CD4-positive, alpha-beta T cell treated with Interleukin-6 at 100 ng/mL for 8 hours (primary cell): ENCODE data around the gene SLC5A2.

Source experiments
- DNase-seq: peaks from one replicate; pipeline ENCODE4 v3.0.0-alpha.2; 2020; ENCODE audit warnings: mixed read lengths, low spot score

The SLC5A2 gene

DNA sequence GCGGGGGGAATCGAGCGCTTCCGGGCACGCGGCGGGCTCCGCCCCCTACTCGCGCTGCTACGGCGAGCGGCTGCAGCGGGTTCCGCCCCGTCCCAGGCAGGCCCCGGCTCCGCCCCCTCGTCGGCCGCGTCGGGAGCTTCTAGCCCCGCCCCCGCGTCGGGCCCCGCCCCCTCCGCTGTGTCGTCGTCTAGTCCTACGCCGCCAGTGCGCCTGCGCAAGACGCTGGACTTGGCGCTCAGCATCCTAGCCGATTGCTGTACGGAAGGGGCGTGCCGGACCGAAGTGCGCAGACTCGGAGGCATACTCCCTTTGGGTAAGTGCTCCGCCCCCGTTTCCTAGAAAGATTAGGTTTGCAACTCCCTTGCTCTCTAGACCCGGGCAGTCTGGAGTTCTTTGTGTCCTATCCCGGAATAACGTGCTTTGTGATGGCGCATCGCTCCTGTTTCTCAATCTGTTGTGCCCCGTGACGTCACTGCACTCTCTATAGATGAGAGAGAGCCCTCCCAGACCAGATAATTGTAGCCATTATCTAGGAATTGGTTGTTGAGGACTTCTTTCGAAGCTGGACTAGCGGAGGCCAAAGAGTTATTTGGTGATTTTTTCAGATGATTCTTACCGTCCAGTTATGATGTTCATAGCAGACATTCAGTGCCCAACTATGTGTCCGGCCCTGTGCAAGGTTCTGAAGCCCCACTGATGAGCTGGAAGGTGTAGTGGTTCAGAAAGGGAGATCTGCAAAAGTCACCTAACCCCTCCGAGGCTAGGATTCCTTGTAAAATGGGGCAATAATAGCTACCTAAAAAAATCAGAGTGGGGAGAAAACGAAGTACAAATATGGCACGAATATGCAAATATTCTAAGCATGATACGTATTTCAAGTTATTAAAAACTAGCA is 23.0 kb upstream of the SLC5A2 start:
- DNase-seq, result peak; percentile 100

DNA sequence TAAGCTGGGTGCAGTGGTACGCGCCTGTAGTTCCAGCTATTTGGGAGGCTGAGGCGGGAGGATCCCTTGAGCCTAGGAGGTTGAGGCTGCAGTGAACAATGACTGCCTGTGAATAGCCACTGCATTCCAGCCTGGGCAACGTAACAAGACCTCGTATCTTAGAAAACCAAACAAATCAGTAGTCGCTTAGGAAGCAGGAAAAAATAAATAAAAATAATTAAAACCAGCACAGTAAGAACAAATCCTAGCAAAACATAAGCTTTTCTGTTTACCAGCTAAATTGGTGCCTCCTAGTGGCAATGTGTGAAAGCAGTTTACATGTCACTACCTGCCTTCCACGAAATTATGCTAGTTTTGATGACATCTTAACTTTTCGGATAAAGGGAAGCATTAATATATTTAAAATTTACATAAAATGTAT is 22.3 kb upstream of the SLC5A2 start:
- DNase-seq, result peak; percentile 51

DNA sequence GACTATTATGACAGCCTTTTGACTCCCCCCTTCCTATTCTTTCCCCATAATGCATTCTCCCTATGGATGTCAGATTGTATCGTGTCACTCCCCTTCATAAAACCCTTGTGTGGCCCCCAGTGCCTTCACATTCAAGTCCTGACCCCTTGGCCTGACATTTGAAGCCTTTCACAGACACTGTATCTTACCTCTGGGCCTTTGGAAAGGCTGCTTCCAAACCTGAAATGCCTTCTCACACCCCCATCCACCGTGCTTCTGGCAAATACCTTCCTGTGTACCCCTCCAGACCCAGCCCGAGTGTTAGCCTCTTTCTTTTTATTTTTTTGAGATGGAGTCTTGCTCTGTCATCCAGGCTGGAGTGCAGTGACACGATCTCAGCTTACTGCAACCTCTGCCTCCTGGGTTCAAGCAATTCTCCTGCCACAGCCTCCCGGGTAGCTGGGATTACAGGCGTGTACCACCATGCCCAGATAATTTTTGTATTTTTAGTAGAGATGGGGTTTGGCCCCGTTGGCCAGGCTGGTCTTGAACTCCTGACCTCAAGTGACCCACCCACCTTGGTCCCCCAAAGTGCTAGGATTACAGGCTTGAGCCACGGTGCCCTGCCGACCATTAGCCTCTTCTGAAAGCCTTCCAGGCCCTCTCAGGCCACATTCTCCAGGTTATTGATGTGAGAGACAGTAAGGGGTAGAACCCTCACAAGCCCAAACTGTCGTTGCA is 21.6 kb upstream of the SLC5A2 start:
- DNase-seq, result no peak

DNA sequence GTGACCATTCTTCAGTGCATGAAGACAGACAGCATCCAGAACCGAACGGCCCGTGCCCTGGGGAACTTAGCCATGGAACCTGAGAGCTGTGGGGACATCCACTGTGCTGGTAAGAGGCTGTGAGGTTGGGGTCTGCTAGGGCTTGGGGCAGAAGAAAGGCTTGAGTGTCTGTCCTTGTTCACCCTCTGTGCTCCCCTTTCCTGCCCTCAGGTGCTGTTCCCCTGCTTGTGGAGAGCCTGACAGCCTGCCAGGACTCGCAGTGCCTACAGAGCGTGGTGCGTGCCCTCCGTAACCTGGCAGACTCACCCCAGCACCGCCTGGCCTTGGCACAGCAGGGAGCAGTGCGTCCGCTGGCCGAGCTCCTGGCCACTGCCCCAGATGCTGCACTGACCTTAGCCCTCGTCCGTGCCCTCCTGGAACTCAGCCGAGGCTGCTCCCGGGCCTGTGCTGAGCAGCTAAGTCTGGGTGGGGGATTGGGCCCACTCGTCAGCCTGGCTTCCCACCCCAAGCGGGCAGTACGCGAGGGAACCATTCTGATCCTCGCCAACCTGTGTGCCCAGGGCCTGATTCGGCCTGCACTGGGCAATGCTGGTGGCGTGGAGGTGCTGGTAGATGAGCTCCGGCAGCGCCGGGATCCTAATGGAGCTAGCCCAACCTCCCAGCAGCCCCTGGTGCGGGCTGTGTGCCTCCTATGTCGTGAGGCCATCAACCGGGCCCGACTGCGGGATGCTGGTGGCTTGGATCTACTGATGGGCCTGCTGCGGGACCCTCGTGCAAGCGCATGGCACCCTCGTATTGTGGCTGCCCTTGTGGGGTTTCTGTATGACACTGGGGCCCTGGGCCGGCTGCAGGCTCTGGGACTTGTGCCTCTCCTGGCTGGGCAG is 20.8 kb upstream of the SLC5A2 start:
- DNase-seq, result no peak

DNA sequence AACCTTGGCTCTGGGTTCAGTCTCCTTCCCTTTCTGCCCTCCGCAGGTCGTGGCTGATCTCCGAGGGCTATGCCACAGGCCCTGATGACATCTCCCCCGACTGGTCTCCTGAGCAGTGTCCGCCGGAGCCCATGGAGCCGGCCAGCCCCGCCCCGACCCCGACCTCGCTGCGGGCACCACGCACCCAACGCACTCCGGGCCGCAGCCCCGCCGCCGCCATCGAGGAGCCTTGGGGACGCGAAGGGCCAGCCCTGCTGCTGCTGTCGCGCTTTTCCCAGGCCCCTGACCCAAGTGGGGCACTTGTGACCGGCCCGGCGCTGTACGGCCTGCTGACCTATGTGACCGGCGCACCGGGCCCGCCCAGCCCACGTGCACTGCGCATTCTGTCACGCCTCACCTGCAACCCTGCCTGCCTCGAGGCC is 18.6 kb upstream of the SLC5A2 start:
- no peak for DNase-seq

DNA sequence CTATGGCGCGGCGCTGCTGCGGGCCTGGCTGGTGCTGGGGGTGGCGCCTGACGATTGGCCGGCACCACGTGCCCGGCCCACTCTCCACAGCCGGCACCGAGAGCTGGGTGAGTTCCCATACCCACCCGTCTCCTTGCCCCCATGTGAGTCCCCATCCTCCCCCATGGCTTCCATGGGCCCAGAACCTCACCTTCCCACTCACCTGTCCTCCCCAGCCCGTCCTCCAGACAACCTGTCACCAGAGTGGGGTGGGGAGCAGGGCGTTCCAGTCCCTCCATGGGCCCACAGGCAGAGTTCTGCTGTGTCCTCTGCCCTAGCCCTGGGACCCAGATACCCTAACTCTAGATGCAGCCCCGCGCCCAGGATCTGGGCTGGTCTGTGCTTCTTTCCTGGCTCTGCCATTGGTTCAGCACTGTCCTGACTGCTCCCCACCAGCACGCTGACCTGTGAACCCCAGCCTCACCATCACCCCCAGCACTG is 18.1 kb upstream of the SLC5A2 start:
- no peak for DNase-seq

DNA sequence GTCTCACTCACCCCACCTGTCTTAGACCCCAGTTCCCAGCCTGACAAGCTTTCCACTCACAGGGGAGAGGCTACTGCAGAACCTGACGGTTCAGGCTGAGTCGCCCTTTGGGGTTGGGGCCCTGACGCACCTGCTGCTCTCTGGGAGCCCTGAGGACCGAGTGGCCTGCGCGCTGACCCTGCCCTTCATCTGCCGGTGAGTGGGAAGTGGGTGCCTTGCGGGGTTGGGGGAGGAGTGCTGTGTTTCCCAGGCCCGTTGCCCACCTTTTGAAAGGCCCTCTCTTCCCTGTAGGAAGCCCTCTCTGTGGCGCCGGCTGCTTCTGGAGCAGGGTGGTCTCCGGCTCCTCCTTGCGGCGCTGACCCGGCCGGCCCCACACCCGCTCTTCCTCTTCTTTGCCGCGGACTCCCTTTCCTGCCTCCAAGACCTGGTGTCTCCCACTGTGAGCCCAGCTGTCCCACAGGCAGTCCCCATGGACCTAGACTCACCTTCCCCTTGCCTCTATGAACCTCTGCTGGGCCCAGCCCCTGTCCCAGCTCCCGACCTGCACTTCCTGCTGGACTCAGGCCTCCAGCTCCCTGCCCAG is 17.0 kb upstream of the SLC5A2 start:
- no peak for DNase-seq

DNA sequence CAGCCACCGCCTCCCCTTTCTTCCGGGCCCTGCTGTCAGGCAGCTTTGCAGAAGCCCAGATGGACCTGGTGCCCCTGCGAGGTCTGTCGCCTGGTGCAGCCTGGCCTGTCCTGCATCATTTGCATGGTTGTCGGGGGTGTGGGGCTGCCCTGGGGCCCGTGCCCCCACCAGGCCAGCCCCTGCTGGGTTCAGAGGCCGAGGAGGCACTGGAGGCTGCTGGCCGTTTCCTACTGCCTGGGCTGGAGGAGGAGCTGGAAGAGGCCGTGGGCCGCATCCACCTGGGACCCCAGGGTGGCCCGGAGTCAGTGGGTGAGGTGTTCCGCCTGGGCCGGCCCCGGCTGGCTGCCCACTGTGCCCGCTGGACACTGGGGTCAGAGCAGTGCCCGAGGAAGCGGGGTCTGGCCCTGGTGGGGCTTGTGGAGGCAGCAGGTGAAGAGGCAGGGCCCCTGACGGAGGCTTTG is 16.5 kb upstream of the SLC5A2 start:
- DNase-seq, result no peak

DNA sequence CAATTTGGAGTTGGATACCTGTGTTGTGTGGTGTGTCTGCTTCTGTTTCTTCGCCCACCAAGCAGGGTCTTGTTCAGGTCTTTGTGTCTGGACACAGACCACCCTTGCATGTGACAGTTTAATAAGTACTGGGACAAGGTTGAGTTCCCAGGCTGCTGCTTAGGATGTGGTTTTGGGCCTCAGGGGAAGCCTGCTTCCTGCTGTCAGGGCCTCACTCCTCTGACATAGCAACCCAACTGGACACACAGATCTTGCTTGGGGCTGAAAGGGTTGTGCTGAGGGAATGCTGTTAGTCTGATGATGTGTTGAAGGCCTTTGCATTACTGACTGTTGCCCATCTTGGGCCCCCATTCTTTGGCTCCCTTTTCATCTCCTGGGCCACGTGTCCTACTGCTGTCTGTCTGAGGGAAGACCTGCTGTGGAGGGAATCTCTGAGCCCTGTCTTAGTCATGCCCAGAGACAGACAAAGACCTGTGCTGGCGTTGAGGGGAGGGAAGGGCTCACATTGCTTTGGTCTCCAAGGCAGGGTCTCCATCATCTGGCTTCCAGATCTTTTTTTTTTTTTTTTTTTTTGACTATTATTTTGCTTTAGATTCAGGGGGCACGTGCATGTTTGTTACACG is 15.7 kb upstream of the SLC5A2 start:
- peak; percentile 42 for DNase-seq

DNA sequence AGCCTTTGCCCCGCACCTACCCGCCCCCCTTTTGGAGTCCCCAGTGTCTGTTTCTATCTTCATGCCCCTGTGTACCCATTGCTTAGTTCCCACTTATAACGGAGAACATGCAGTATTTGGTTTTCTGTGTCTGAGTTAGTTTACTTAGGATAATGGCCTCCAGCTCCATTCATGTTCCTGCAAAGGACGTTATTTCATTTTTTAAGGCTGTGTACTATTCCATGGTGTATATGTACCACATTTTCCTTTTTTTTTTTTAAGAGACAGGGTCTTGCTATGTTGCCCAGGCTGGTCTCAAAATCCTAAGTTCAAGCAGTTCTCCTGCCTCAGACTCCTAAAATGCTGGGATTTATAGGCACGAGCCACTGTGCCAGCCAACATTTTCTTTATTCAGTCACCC is 15.1 kb upstream of the SLC5A2 start:
- no peak for DNase-seq

DNA sequence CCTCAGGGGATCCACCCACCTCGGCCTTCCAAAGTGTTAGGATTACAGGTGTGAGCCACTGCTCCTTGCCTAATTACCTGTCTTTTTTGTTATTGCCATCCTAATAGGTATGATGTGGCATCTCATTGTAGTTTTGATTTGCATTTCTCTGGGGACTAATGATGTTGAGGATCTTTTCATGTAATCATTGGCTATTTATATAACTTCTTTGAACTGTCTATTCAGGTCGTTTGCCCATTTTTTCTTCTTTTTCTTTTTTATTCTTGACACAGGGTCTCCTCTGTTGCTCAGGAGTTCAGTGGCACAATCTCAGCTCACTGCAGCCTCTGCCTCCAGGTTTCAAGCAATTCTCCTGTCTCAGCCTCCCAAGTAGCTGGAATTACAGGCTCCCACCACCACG is 12.3 kb upstream of the SLC5A2 start:
- no peak for DNase-seq

DNA sequence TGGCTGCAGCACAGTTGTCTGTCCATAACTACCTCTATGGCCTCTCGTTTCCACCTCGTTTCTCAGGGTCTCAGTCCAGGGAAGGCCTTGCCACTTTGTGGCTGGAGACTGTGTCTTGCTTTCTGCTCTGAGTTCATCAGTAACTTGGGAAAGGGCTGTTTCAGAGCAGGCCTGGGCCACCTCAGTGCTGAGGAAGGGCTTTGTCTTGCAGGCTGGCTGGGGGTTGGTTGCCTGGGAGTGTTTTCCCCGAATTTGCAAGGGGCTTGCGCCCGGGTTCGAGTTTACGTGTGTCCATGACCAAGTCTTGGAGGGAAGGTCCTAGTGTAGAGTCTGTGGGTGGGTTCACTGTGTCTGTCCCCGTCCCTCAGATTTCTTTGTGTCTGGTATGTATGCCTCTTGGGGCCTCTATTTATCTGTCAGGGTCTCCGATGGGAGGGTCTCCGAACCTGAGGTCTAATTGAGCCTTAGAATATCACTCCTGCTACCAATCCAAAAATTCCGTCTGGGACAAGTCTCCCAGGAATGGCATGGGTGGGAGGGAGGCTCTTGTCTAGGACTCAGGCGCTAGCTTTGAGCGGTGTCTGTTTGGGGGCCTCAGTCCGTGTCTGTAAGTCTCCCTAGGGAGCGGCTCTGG is 11.6 kb upstream of the SLC5A2 start:
- DNase-seq, result no peak

DNA sequence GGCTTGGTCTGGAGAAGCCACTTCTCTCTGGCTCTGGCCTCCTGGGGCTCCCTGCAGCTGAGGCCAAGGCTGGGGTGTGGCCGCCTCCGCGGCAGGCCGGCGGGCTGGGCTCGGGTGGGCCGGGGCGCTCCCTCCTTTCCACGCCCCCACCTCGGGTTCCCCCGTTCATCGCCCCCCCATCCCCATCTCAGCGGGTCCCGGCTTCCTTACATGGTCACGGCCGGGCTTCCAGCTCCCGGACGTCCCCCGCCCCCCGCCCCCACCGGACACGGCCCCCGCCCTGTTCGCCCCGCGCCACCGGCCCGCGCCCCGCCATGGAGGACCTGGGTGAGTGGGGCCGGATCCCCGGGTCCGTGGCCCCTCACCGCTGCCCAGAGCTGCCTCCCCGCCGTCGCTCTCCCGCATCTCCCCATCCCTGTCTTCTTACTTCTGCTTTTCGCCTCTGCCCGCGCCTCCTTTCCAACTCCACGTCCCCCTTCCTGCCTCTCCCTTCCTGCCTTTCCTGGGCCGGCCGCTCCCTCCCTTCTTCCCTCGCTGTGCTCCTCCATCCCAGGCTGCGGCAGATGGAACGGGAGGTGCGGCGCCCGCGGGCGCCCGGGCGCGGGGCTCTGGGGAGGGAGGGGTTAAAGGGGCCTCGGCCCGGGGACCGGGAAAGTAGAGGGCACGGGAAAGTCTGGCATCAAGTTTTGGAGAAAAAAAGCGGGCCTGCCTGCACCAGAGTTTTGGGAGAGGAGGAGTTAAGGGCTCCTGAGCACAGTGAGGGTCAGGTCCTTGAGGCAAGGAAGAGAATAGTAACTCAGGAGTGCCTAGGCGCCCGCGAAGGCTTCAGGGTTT is 10.8 kb upstream of the SLC5A2 start, which contains the start of gene TGFB1I1:
TSS of gene TGFB1I1 (plus strand) at position 278 of the 834 bp plus-strand sequence. CDS start at position 315, 37 bp downstream.
- no peak for DNase-seq

DNA sequence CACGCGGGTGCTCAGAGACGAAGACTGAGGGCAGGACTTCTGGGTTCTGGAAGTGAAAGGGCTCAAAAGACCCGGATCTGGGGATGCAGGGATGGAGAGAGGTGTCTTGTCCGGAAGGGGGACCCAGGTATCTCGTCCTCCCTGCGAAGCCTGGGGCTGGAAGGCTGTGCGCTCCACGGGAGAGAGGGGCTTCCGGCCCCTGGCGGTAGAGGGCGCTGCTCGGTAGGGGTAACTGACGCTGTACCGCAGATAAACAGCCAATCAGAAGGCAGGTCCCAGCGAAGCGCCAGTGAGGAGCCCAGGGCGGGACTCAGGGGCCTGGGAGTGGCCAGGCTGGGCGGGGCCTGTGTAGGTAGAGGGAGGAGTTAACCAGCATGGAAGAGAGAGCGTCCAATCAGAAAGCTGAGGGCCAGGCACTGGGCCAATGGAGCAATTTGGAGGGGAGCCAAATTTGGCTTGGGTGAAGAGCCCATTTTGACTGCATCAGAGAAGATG is 10.2 kb upstream of the SLC5A2 start:
- DNase-seq, result no peak

DNA sequence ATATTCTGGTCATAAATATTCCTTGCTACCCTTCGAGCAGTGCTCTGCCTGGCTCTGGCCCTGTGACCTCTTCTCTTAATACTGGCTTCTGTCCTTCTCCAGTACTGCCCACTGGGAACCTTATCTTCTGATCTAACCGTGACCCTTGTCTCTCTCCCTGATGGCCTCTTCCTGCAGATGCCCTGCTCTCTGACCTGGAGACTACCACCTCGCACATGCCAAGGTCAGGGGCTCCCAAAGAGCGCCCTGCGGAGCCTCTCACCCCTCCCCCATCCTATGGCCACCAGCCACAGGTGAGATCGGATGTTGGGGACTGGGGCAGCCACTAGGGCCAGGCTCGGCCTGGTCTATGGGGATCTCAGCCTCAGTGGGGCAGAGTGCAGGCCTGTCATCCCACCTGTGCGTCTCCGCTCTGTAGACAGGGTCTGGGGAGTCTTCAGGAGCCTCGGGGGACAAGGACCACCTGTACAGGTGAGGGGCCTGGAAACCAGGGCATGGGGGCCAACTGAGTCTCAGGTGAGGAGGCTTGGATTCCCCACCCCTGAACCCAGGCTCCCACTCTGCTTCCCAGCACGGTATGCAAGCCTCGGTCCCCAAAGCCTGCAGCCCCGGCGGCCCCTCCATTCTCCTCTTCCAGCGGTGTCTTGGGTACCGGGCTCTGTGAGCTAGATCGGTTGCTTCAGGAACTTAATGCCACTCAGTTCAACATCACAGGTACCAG is 9.5 kb upstream of the SLC5A2 start:
- DNase-seq, result no peak

DNA sequence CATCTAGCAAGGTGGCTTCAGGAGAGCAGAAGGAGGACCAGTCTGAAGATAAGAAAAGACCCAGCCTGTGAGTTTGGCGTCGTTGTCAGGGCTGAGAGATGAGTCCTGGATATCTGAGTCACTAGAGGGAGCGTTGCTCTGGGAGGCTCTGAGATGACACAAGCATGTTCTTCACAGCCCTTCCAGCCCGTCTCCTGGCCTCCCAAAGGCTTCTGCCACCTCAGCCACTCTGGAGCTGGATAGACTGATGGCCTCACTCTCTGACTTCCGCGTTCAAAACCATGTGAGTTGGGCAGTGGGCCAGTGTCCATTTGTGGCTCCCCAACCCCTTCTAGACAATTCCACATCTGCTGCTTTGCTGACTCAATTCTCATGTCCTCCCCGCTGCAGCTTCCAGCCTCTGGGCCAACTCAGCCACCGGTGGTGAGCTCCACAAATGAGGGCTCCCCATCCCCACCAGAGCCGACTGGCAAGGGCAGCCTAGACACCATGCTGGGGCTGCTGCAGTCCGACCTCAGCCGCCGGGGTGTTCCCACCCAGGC is 8.7 kb upstream of the SLC5A2 start:
- DNase-seq, result no peak

DNA sequence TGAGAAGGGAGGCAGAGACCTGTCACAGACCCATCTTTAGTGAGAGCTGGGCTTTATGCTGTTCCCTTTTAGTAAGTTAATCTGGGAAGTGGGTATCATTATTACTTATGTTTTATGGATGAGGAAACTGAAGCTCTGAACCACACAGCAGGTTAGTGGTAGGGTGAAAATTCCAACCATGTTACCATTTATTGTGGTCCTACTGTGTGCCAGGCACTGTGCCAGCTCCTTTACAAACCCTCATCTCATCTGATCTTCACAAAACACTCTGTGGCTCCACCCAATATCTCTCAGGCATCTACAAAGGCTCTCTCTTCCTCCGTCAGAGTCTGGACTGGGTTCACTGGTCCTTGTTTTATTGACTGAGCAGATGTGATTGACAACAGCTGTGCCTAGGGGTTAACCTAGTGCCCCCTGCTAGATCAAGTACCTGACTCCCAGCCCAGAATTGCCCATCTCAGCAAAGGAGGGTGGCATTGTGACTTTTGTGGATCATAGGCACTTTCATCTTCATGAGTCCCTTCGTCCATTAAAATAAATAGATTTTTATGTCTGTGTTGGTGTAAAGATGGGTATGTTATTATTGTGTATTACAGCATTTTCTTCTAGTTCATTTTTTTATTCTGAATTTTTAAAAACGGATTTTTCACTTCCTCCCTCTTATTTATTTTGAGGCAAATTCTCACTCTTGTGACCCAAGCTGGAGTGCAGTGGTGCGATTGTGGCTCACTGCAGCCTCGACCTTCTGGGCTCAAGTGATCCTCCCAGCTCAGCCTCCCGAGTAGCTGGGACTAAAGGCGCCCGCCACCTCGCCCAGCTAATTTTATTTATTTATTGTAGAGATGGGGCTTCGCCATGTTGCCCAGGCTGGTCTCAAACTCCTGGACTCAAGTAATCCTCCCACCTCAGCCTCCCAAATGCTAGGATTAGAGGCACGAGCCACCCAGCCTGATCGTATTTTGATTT is 7.9 kb upstream of the SLC5A2 start:
- no peak for DNase-seq
